LNCAP (cell line): ENCODE measurements around the gene MACROH2A1.

Source experiments
- CTCF ChIP-seq: fragments of 450-650 bp; IDR thresholded peaks from 2 replicates; pipeline ENCODE4 v1.5.1; 2017; ENCODE audit warnings: mild to moderate bottlenecking

MACROH2A1 gene

DNA sequence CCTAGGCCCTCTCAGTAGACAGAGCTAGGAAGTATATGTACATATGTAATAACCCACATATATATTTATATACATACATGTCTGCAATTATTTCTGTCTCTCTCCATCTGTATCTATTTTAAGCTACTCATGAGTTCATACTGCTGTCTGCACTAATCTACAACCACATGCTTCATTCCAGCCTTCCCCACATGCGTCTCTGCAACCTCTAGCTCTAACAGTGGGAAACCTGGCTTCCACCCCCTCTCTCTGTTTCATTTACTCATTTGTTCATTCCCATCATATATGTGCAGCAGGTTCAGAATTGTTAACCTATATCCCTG is 24.8 kb upstream of the MACROH2A1 start:
- no peak for TF ChIP-seq CTCF

DNA sequence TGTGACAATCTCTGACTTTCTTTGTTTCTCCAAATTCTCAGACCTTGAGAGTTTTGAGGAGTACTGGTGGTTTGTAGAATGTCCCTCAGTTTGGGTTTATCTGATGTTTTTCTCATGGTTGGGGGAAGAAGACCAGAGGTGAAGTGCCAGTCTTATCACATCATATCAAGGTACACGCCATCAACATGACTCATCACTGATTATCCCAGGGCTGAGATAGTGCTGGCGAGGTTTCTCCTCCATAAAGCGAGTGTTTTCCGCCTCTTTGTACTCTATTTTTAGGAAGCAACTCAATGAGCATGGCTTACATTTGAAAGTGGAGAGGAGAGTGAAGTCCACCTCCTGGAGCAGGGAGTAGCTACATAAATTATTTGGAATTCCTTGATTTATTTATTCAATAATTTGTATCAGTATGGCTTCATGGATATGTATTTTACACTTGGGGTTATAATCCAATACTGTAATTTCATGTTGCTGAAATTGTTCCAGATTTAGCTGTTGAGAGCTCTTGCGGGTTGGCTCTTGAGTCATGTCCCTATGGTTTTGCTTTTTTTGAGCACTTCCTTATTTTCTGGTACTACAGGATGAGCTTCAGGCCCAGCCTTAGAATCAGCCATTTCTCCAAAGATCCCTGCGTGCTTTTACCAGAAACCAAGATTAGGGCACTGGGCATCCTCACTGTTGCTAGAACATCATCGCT is 24.3 kb upstream of the MACROH2A1 start:
- TF ChIP-seq CTCF: no peak

- TF ChIP-seq CTCF: no peak
These were observed 23.4 kb upstream of the MACROH2A1 start for GRCh38 chr5:135422419-135422818.

DNA sequence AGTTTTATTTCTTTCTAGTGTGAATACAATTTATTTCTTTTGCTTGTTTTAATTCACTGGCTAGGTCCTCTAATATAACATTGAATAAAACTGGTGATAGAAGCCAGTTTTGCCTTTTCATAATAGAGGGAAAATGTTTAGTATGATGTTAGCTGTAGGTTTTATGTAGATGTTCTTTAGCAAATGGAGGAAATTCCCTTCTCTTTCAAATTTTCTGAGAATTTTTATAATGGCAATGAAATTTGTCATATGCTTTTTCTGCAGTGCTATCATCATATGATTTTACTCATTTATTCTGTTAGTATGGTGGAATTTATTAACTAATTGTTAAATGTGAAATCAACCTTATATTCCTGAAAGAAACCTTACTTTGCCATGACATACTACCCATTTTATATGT is 18.1 kb upstream of the MACROH2A1 start:
- no peak for TF ChIP-seq CTCF

DNA sequence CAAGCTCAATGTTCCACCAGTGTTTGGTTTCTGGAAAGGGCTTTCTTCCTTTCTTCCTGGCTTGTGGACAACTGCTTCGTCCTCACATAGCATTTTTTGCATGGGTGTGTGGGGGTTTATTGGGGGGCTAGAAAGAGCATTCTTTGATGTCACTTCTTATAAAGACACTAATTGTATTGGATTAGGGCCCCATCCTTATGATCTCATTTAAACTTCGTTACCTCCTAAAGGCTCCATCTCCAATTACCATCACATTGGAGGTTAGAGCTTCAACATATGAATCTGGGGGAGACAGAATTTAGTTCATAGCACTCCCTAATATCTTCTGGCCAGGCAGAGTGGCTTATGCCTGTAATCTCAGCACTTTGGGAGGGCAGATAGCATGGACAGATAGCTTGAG is 6.1 kb upstream of the MACROH2A1 start:
- TF ChIP-seq CTCF: no peak

DNA sequence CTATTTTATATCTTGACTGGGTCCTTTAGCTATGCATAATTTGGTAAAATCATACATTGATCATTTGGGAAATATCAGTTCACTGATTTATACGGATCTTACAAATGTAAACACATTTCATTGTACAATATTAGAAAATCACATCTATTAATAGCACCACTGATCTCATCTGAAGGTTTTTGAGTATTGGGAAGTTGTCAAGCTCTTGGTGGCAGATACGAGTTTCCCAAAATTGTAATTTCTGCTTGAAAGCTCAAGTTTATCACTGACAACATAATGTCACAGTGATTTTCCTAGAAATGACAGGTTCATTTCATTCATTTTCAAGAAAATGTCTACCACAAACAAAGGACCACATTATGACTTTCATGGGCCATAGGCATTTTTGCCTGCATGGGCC is 3.0 kb upstream of the MACROH2A1 start:
- no peak for TF ChIP-seq CTCF

DNA sequence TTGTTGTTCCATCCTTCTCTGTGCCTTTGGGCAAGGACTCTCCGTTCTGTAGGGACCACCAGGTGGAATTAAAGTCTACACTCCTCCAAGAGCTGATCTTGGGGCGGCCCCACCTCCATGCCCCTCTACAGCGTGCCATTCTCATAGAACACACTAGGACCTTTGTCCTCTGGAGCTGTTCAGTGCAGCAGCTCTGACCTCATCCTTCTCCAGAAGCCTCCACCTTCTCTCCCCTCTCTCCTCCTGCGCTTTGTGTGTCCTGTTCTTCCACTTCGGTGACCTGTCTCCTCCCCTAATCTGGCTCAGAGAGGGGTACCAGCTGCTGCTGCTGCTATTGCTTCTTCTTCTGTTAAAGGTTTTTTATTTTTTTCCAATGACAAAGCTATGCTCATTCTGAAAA is 1.8 kb upstream of the MACROH2A1 start:
- no peak for TF ChIP-seq CTCF

GRCh38 chr5:135399794-135400542 is 937 bp upstream of the MACROH2A1 start:
- TF ChIP-seq CTCF: no peak
